ENCODE data around the gene STX1B. TPM values are rescaled to one million over a fixed set of nuclear protein-coding genes. Genes with fewer than 3 reads are reported as not detected.

STX1B gene
- total and polyA plus RNA-seq, 2 of the 8 experiments (the other 6 are each of a cell fraction or from before 2014, with no cell fraction given): 8.9 to 20.2 TPM

GRCh38 chr16:31004658-31005057 lies 5.8 kb downstream of the STX1B start:
- Histone ChIP-seq H3K36me3 (ENCODE audit: control insufficient read depth in 2 of 4, insufficient read depth in 4 of 4, low read length in 3 of 4) (no peaks in the 10 kb centered on the region), H3K79me2 (ENCODE audit: control insufficient read depth in 1 of 2, insufficient read depth in 2 of 2, low read length in 2 of 2) (peaks cover 0 to 4% of the 10 kb centered on the region in 2 experiments; a peak in 1 of 4 replicates), H2BK20ac (ENCODE audit: low read length) (no peak overlapping the region), H4K20me1 (replicated peaks in 1 of 2; ENCODE audit: control insufficient read depth in 1 of 2, insufficient read depth in 2 of 2, low read length in 2 of 2) (peaks cover 0 to 4% of the 10 kb centered on the region in 2 experiments), H3K9ac (replicated peaks in 1 of 4; ENCODE audit: extremely low read depth in 1 of 4, low read depth in 3 of 4, low read length in 3 of 4) (no peak overlapping the region), H3K23ac (ENCODE audit: insufficient read length) (no peak overlapping the region), H3K27ac (ENCODE audit: low read depth, low read length) (no peak overlapping the region), H2BK12ac (ENCODE audit: low read depth, low read length) (no peak overlapping the region), H4K91ac (replicated peaks; ENCODE audit: insufficient read length, low read length) (no peak overlapping the region), H3K14ac (ENCODE audit: insufficient read length) (no peak overlapping the region), H3K56ac (replicated peaks; ENCODE audit: insufficient read length, low read depth, low read length) (no peak overlapping the region), H3K4ac (replicated peaks; ENCODE audit: insufficient read length, low read depth, low read length) (no peak overlapping the region), H3K9me3 (ENCODE audit: insufficient read depth in 2 of 2, low read depth in 1 of 2, low read length in 1 of 2) (no peaks in the 10 kb centered on the region), H4K5ac (ENCODE audit: insufficient read length, low read depth, low read length) (no peak overlapping the region), H2BK5ac (ENCODE audit: low read depth, low read length) (no peak overlapping the region), H3K79me1 (ENCODE audit: low read depth, low read length) (0 out of 2 replicates have a peak, but pooled peaks cover 9% of the 10 kb centered on the region), H3K18ac (ENCODE audit: extremely low read depth, low read length) (no peak overlapping the region), H3K4me3 (ENCODE audit: extremely low read depth in 1 of 4, insufficient read depth in 2 of 4, low read depth in 3 of 4, low read length in 4 of 4) (no peak overlapping the region), H3K4me1 (replicated peaks in 1 of 4; ENCODE audit: control insufficient read depth in 3 of 4, insufficient read depth in 4 of 4, low read length in 3 of 4) (peaks cover 4 to 12% (median 4%) of the 10 kb centered on the region in 4 experiments), H2AFZ (ENCODE audit: low read length) (no peak overlapping the region), H3K23me2 (ENCODE audit: low read depth, low read length) (no peaks in the 10 kb centered on the region; the same call in 1 of the 2 replicates), H4K8ac (ENCODE audit: extremely low read depth, insufficient read depth, low read length) (no peak overlapping the region), H3K4me2 (ENCODE audit: insufficient read depth in 1 of 2, low read depth in 2 of 2, low read length in 2 of 2) (no peak overlapping the region), H3K27me3 (replicated peaks in 1 of 4; ENCODE audit: control insufficient read depth in 3 of 4, extremely low read depth in 1 of 4, insufficient read depth in 3 of 4, low read length in 3 of 4) (no peaks in the 10 kb centered on the region), H2BK15ac (ENCODE audit: low read length) (no peak overlapping the region), H2AK5ac (ENCODE audit: low read depth, low read length) (no peak overlapping the region), H2BK120ac (replicated peaks; ENCODE audit: low read depth, low read length) (no peak overlapping the region)
- no peak for FAIRE-seq
- no peak for DNase-seq (ENCODE audit: low read depth in 1 of 2, low spot score in 2 of 2)
- ChIA-PET POLR2A (ENCODE audit: partially characterized antibody) (interaction anchor here (0.6 to 3.0 kb wide), 2 partner anchors 19 to 297 kb away, joined by 4 to 14 read pairs; partner anchors contain the start of gene HSD3B7), CTCF (ENCODE audit: partially characterized antibody) (interaction anchor here (0.7 to 2.1 kb wide), 4 partner anchors 11 to 36 kb away, joined by 3 to 10 read pairs (median 3); partner anchors contain the start of gene HSD3B7)
- 88% methylated on average over 2 of the region's 2 CpGs; no CpG with 5 or more reads in 1 of the 2 experiments for WGBS, 2 experiments (ENCODE audit: extremely low coverage in 1 of 2, insufficient coverage in 1 of 2, insufficient read length in 1 of 2, insufficient replicate concordance in 2 of 2, low coverage in 1 of 2, low lambda C conversion rate in 2 of 2, missing lambda C conversion rate in 1 of 2)
- no peak for TF ChIP-seq ATF2 (IDR thresholded peaks at IDR 0.05; ENCODE audit: low read length)
- TF ChIP-seq POLR2AphosphoS5 (IDR thresholded peaks at IDR 0.05; ENCODE audit: low read depth, low read length): no peak
- no peak for TF ChIP-seq RAD21 (IDR thresholded peaks at IDR 0.05 in 1 of 2, conservative IDR thresholded peaks at IDR 0.05 in 1 of 2; ENCODE audit: low read depth in 2 of 2, low read length in 2 of 2)
- no peak for TF ChIP-seq TAF1 (IDR thresholded peaks at IDR 0.05; ENCODE audit: low read depth, low read length)
- no peak for TF ChIP-seq MAX (IDR thresholded peaks at IDR 0.05)
- no peak for TF ChIP-seq SIX5 (IDR thresholded peaks at IDR 0.05; ENCODE audit: low read depth, low read length)
- no peak for TF ChIP-seq TEAD4 (IDR thresholded peaks at IDR 0.05; ENCODE audit: low read depth, low read length)
- no peak for TF ChIP-seq GABPA (IDR thresholded peaks at IDR 0.05; ENCODE audit: borderline replicate concordance, insufficient read depth, low read length)
- TF ChIP-seq EZH2 (IDR thresholded peaks at IDR 0.05; ENCODE audit: low read depth, low read length, severe bottlenecking): no peak
- TF ChIP-seq SRF (IDR thresholded peaks at IDR 0.05; ENCODE audit: low read depth, low read length): no peak
